HG03575 (cell line): ENCODE results near the gene GATAD1.
"Not testable (repeated sequence)": the region's sequence is repeated elsewhere in the genome, so short reads cannot be mapped to it uniquely, and the experiment has no call there.

ENCODE experiments used
- ATAC-seq: cut with Tn5 transposase; IDR thresholded peaks from one replicate; pipeline ENCODE4 v1.9.1; 2021; ENCODE audit not compliant: unreplicated experiment, insufficient number of reproducible peaks, low FRiP score; ENCODE audit errors: extremely low read depth

The GATAD1 gene

DNA sequence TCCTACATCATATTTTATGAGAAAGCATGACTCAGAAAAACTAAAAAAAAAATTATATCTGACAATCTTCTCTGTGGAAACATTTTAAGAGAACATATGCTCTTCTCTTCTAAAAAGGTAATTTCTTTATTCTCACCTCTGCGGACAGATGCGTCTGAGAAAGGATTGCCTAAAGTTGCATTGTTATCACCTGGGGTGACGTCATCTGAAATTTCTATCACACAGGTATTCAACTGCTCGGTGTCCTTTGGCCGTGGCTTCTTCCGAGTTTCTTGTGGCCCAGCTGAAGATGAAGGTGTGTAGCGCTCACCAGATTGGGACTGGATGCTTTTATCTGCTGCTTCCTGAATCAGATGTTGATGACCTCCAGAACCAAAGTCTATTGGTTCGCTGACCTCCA lies 14.3 kb upstream of the GATAD1 start:
- no peak for ATAC-seq

GRCh38 chr7:92435542-92435941 lies 11.7 kb upstream of the GATAD1 start:
- no peak for ATAC-seq

DNA sequence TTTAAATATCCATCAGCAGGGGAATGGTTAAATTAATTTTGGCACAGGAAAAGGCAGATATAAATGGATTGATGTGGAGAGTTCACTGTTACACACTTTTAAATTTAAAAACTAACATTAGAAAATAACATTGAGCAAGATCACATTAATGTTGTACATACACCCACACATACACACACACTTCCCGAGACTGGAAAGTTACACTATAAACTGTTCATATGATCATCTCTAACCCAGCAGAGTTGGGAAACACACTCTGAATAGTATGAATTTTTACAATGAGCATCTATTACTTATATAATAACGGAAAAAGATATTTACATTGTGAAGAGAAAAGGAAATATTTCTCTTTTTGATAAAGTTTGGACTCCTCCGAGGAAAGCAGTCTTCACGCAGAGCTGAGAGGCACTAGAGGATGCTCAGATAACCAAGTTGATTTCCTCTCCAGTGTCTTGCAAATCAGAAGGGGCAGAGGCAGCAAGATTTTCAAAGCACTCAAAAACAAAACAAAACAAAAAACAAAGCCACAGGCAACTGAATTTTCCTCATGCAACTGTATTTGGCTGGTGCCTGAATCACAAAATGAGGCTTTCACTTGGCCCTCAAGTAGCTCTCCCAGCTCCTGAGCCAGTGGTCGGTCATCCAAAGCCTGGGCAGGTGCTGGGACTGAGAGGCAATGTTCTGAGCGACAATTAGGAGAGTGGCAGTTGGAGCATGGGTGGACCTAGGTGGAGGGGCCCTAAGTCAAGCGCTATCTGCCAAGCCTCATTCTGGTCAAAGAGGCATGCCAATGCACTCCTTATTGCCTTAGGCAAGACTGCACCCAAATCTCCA lies 10.5 kb upstream of the GATAD1 start:
- ATAC-seq = no peak

- ATAC-seq = no peak
These were observed 9.3 kb upstream of the GATAD1 start for GRCh38 chr7:92437956-92438491.

DNA sequence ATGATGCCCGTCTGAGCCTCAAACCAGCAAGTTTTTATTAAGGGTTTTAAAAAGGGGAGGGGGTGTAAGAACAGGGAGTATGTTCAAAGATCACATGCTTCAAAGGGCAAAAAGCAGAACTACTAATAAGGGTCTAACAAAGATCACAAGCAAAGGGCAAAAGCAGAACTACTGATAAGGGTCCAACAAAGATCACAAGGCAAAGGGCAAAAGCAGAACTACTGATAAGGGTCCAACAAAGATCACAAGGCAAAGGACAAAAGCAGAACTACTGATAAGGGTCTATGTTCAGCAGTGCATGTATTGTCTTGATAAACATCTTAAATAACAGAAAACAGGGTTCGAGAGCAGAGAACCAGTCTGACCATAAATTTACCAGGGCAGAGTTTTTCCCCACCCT lies 4.6 kb upstream of the GATAD1 start:
- not testable (repeated sequence) for ATAC-seq

DNA sequence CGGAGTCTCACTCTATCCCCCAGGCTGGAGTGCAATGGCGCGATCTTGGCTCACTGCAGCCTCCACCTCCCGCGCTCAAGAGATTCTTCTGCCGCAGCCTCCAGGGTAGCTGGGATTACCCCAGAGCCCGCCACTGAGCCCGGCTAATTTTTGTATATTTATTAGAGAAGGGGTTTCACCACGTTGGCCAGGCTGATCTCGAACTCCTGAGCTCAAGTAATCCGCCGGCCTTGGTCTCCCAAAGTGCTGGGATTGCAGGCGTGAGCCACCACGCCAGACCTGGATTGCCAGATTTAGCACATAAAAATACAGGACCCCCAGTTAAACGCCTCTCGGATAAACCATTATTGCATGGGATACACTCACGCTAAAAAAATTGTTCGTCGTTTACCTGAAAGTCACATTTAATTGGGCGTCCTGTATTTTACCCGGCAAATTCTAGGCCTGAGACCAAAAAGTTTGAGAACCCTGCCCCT lies 375 bp upstream of the GATAD1 start:
- ATAC-seq = no peak

GRCh38 chr7:92448205-92448747 lies 994 bp downstream of the GATAD1 start:
- ATAC-seq = peak; percentile 28

DNA sequence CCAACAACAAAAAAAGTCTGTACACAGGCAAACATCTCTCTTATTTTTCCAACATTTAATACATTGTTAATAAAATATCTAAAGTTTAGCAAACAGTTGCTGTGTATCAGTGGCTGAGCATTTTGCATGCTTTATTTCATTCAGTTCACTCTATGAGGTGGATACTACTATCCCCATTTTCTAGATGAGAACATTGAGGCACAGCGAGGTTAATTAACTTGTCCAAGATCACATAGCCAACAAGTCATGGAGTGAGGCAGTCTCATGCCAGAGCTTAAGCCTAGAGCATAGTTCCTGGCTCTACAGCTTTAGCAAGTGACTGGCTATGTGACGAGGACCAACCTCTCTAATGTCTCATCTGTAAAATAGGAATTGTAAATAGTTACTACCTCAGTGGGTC lies 4.4 kb downstream of the GATAD1 start:
- no peak for ATAC-seq

- no peak for ATAC-seq
These were observed 9.0 kb downstream of the GATAD1 start for GRCh38 chr7:92456236-92456635.

DNA sequence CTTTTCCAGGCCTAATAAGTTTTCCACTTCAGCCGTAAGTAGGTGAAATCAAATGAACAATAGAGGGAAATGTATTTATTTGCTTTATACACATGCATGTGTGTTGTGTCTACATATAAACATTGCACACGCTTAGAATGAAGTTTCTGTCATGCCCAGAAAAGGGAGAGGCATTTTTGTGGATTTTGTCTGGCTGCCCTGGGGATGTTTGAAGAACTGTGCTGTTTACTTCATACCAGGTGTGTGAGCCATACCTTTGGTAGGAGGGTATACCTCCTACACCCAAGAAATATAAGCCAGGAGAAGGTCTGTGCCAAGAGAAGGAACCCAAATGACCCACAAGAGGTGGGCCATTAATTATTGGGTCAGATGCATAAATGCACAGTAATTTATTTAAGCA lies 12.8 kb downstream of the GATAD1 start:
- ATAC-seq = no peak

DNA sequence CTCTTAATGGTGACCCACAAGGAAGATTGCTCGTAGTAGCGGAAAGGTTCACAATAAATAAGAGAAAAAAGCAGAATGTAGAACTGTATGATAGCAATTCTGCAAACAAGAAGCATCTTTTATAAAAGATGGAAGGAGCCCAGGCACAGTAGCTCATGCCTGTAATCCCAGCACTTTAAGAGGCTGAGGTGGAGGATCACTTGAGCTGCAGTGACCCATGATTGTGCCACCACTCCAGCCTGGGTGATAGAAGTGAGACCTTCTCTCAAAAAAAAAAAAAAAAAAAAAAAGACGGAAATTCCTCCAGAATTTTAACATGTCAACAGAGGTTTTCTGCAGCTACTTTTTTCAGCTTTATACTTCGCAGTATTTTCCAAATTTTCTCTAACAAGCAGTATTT lies 13.2 kb downstream of the GATAD1 start:
- ATAC-seq = no peak

DNA sequence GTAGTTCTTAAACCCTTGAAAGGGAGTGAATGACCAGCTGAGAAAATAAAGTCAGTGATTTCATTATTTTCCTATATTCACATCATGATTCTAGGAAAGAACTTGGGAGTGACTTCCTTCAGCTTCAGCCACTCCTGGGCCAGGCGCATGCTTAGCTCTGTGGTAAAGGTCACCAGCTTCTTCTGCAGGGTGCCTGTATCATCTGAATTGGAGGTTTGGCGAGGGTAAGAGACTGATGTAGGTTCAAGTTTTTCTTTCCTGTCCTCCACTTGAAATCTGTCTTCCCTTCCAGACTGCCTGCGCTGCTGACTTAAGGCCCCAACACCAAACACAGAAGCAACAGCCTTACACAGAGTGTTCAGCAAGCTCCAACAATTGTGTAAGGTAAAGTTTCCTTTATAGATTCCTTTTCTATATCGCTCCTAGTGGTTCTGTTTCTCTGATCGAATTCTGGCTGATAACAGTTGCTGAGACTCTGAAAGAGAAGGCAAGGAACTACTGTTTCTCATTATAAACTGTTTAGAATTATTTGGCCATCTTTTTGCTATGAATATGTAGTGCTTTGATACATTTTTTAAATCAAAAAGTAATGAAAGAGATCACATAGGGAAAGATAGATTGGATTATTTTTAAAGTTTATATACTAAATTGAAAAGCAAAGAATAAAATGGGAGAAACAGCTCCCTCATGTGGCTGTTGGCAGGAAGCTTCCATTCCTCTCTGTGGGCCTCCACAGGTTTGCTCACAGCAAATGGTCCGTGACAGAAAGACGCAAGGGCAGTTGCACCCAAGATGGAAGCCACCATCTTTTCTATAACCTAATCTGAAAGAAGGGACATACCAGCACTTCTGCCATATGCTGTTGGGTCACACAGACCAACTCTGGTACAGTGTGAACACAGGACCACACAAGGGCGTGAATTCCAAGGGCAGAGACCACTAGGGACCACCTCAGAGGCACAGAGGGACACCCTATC lies 14.0 kb downstream of the GATAD1 start:
- ATAC-seq = no peak

DNA sequence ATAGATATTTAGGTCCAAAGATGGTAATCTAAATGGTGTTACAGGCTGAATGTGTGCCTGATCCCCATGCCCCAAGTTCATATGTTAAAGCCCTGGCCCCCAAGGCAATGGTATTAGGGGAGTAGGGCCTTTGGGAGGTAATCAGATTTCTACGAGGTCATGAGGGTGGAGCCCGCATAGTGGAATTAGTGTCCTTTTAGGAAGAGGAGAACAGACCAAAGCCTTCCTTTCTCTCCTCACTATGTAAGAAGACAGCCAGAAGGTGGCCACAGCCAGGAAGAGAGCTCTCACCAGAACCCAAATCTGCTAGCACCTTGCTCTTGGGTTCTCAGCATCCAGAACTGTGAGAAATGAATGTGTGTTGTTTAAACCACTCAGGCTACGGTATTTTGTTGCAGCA lies 15.3 kb downstream of the GATAD1 start:
- ATAC-seq = no peak

GRCh38 chr7:92464515-92464914 lies 17.2 kb downstream of the GATAD1 start:
- ATAC-seq = no peak

DNA sequence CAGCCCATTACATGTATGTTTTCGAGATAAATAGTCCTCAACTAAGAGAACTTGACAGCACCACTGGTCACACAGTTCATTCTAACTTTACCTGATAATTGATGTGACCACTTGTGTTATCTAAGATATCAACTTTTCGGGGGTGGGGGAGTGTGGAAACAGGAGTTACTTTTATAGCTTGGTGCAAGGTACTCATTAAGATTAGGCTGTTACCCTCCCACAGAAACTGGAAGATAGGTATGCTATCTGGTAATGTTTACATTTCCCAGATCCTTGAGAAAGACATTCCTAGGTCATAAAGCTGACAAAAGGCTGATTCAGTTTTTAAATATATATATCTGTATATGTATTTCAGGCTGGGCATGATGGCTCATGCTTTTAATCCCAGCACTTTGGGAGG lies 19.4 kb downstream of the GATAD1 start:
- ATAC-seq = no peak

DNA sequence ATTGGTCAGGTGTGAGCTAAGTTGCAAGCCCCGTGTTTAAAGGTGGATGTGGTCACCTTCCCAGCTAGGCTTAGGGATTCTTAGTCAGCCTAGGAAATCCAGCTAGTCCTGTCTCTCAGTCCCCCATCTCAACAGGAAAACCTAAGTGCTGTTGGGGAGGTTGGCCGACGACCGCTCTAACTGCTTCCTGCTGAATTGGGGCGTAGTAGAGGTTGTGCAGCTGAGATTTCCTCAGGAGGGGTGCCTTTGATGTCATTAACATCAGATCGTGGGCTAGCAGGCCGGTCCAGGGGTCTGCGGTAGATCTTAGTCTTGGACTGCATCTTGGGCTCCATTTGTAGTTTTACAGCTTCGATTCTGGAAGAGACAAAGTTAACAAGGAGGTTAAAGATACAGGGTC lies 21.3 kb downstream of the GATAD1 start:
- not testable (repeated sequence) for ATAC-seq

DNA sequence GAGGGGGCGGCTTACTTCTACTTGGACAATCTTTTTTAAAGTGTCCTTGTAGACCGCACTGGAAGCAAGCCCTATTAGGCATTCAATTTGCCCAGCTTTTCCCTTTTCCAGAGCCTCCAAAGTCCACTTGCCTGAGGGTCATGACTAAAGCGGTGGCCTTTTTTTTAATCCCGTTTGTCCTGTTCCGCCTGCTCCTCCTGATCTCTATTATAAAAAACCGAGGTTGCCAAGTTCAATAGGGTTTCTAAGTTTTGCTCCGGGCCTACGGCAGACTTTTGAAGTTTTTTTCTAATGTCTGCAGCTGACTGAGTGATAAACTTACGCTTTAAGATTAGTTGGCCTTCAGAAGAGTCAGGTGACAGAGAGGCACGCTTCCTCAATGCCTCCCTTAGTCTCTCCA lies 26.7 kb downstream of the GATAD1 start:
- ATAC-seq = not testable (repeated sequence)

DNA sequence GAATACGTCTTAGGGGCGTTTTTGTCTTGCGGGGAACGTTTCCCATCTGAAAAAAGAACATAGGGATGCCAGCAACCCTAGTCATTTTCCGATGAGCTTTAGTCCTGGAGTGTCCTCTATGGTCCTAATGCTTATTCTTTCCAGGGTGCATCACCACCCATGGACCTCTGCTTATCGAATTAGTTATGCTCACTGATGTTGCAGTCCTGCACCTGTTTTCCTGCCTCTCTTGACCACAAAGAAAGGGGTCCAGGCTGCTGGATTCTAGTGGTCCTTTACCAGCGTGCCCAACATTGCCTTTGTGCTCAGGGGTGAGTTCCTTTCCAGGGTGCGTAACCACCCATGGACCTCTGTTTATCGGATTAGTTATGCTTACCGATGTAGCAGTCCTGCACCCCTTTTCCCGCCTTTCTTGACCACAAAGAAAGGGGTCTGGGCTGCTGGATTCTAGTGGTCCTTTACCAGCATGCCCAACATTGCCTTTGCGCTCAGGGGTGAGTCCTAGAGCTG lies 28.0 kb downstream of the GATAD1 start:
- not testable (repeated sequence) for ATAC-seq
